Measurements from ENCODE around the gene HNMT. TPM values are rescaled to one million over a fixed set of nuclear protein-coding genes. Genes with fewer than 3 reads are reported as not detected.
"Not testable (repeated sequence)": the region's sequence is repeated elsewhere in the genome, so short reads cannot be mapped to it uniquely, and the experiment has no call there.

The HNMT gene
- total and polyA plus RNA-seq, 2 donors, result 16.6 to 17.0 TPM

GRCh38 chr2:138036522-138036921 lies 72.2 kb downstream of the HNMT start:
- WGBS, result 94% methylated on average over 5 of the region's 5 CpGs
- Histone ChIP-seq H3K36me3 (ENCODE audit: control insufficient read depth in 2 of 2, insufficient read depth in 2 of 2, low read length in 1 of 2) (no peaks in the 10 kb centered on the region), H3K4me3 (ENCODE audit: low read length in 2 of 2) (no peak overlapping the region), H3K4me1 (ENCODE audit: control insufficient read depth in 2 of 2, insufficient read depth in 2 of 2, low read length in 2 of 2) (no peaks in the 10 kb centered on the region), H3K9me3 (ENCODE audit: control insufficient read depth in 2 of 2, insufficient read depth in 1 of 2, low read length in 1 of 2) (no peaks in the 10 kb centered on the region), H3K27ac (ENCODE audit: low read depth in 1 of 2, low read length in 1 of 2) (no peak overlapping the region), H3K27me3 (ENCODE audit: control insufficient read depth in 2 of 2, insufficient read depth in 1 of 2, low read length in 1 of 2) (no peaks in the 10 kb centered on the region)
- no peak for DNase-seq (ENCODE audit: low read depth in 6 of 9, low spot score in 9 of 9)

GRCh38 chr2:138037090-138037489 lies 72.8 kb downstream of the HNMT start:
- Histone ChIP-seq H3K36me3 (ENCODE audit: control insufficient read depth in 2 of 2, insufficient read depth in 2 of 2, low read length in 1 of 2) (no peaks in the 10 kb centered on the region), H3K27me3 (ENCODE audit: control insufficient read depth in 2 of 2, insufficient read depth in 1 of 2, low read length in 1 of 2) (no peaks in the 10 kb centered on the region), H3K4me1 (ENCODE audit: control insufficient read depth in 2 of 2, insufficient read depth in 2 of 2, low read length in 2 of 2) (no peaks in the 10 kb centered on the region), H3K9me3 (ENCODE audit: control insufficient read depth in 2 of 2, insufficient read depth in 1 of 2, low read length in 1 of 2) (no peaks in the 10 kb centered on the region), H3K4me3 (ENCODE audit: low read length in 2 of 2) (no peak overlapping the region), H3K27ac (ENCODE audit: low read depth in 1 of 2, low read length in 1 of 2) (no peak overlapping the region)
- WGBS, result over 99% methylated on average over 2 of the region's 2 CpGs
- DNase-seq (ENCODE audit: low read depth in 6 of 9, low spot score in 9 of 9), result no peak

GRCh38 chr2:138040616-138041015 lies 76.3 kb downstream of the HNMT start:
- Histone ChIP-seq H3K36me3 (ENCODE audit: control insufficient read depth in 2 of 2, insufficient read depth in 2 of 2, low read length in 1 of 2) (no peaks in the 10 kb centered on the region), H3K27me3 (ENCODE audit: control insufficient read depth in 2 of 2, insufficient read depth in 1 of 2, low read length in 1 of 2) (no peaks in the 10 kb centered on the region), H3K4me3 (ENCODE audit: low read length in 2 of 2) (no peak overlapping the region), H3K4me1 (ENCODE audit: control insufficient read depth in 2 of 2, insufficient read depth in 2 of 2, low read length in 2 of 2) (no peaks in the 10 kb centered on the region), H3K9me3 (ENCODE audit: control insufficient read depth in 2 of 2, insufficient read depth in 1 of 2, low read length in 1 of 2) (no peaks in the 10 kb centered on the region), H3K27ac (ENCODE audit: low read depth in 1 of 2, low read length in 1 of 2) (no peak overlapping the region)
- 86% methylated on average over 5 of the region's 5 CpGs for WGBS
- no peak for DNase-seq (ENCODE audit: low read depth in 6 of 9, low spot score in 9 of 9)

- no peaks in the 10 kb centered on the region for H3K4me1 ChIP-seq (ENCODE audit: control insufficient read depth in 2 of 2, insufficient read depth in 2 of 2, low read length in 2 of 2)
- no peak overlapping the region for H3K27ac ChIP-seq (ENCODE audit: low read depth in 1 of 2, low read length in 1 of 2)
- H3K9me3 ChIP-seq (ENCODE audit: control insufficient read depth in 2 of 2, insufficient read depth in 1 of 2, low read length in 1 of 2), result no peaks in the 10 kb centered on the region
- H3K36me3 ChIP-seq (ENCODE audit: control insufficient read depth in 2 of 2, insufficient read depth in 2 of 2, low read length in 1 of 2), result no peaks in the 10 kb centered on the region
- WGBS, result 95% methylated on average over 3 of the region's 3 CpGs
- DNase-seq (ENCODE audit: low read depth in 6 of 9, low spot score in 9 of 9), result no peak
- no peaks in the 10 kb centered on the region for H3K27me3 ChIP-seq (ENCODE audit: control insufficient read depth in 2 of 2, insufficient read depth in 1 of 2, low read length in 1 of 2)
- H3K4me3 ChIP-seq (ENCODE audit: low read length in 2 of 2), result no peak overlapping the region
Measured at GRCh38 chr2:138042311-138042710, 78.0 kb downstream of the HNMT start.

GRCh38 chr2:138043588-138043987 lies 79.3 kb downstream of the HNMT start:
- H3K4me3 ChIP-seq (ENCODE audit: low read length in 2 of 2); H3K36me3 ChIP-seq (ENCODE audit: control insufficient read depth in 2 of 2, insufficient read depth in 2 of 2, low read length in 1 of 2); H3K27me3 ChIP-seq (ENCODE audit: control insufficient read depth in 2 of 2, insufficient read depth in 1 of 2, low read length in 1 of 2); H3K9me3 ChIP-seq (ENCODE audit: control insufficient read depth in 2 of 2, insufficient read depth in 1 of 2, low read length in 1 of 2); H3K27ac ChIP-seq (ENCODE audit: low read depth in 1 of 2, low read length in 1 of 2); H3K4me1 ChIP-seq (ENCODE audit: control insufficient read depth in 2 of 2, insufficient read depth in 2 of 2, low read length in 2 of 2); DNase-seq (ENCODE audit: low read depth in 6 of 9, low spot score in 9 of 9): not testable (repeated sequence)
- 98% methylated on average over 6 of the region's 6 CpGs for WGBS

GRCh38 chr2:138058427-138058826 lies 94.2 kb downstream of the HNMT start:
- 0% methylated on average over 1 of the region's 1 CpG for WGBS
- Histone ChIP-seq H3K4me1 (ENCODE audit: control insufficient read depth in 2 of 2, insufficient read depth in 2 of 2, low read length in 2 of 2) (no peaks in the 10 kb centered on the region), H3K27ac (ENCODE audit: low read depth in 1 of 2, low read length in 1 of 2) (no peak overlapping the region), H3K27me3 (ENCODE audit: control insufficient read depth in 2 of 2, insufficient read depth in 1 of 2, low read length in 1 of 2) (no peaks in the 10 kb centered on the region), H3K4me3 (ENCODE audit: low read length in 2 of 2) (no peak overlapping the region), H3K9me3 (ENCODE audit: control insufficient read depth in 2 of 2, insufficient read depth in 1 of 2, low read length in 1 of 2) (no peaks in the 10 kb centered on the region), H3K36me3 (ENCODE audit: control insufficient read depth in 2 of 2, insufficient read depth in 2 of 2, low read length in 1 of 2) (no peaks in the 10 kb centered on the region)
- DNase-seq (ENCODE audit: low read depth in 6 of 9, low spot score in 9 of 9), result no peak

GRCh38 chr2:138059487-138060300 lies 95.4 kb downstream of the HNMT start:
- Histone ChIP-seq H3K4me1 (ENCODE audit: control insufficient read depth in 2 of 2, insufficient read depth in 2 of 2, low read length in 2 of 2) (no peaks in the 10 kb centered on the region), H3K36me3 (ENCODE audit: control insufficient read depth in 2 of 2, insufficient read depth in 2 of 2, low read length in 1 of 2) (no peaks in the 10 kb centered on the region), H3K27ac (ENCODE audit: low read depth in 1 of 2, low read length in 1 of 2) (no peak overlapping the region), H3K4me3 (ENCODE audit: low read length in 2 of 2) (no peak overlapping the region), H3K27me3 (ENCODE audit: control insufficient read depth in 2 of 2, insufficient read depth in 1 of 2, low read length in 1 of 2) (no peaks in the 10 kb centered on the region), H3K9me3 (ENCODE audit: control insufficient read depth in 2 of 2, insufficient read depth in 1 of 2, low read length in 1 of 2) (no peaks in the 10 kb centered on the region)
- WGBS, result 85% methylated on average over 3 of the region's 3 CpGs
- DNase-seq (ENCODE audit: low read depth in 6 of 9, low spot score in 9 of 9), result no peak

- WGBS, result 72% methylated on average over 1 of the region's 1 CpG
- DNase-seq (ENCODE audit: low read depth in 6 of 9, low spot score in 9 of 9), result no peak
Measured at GRCh38 chr2:138060301-138060635, 96.0 kb downstream of the HNMT start.

GRCh38 chr2:138061961-138062360 lies 97.7 kb downstream of the HNMT start:
- DNase-seq (ENCODE audit: low read depth in 6 of 9, low spot score in 9 of 9), result no peak
- H3K4me1 ChIP-seq (ENCODE audit: control insufficient read depth in 2 of 2, insufficient read depth in 2 of 2, low read length in 2 of 2), result no peaks in the 10 kb centered on the region
- WGBS, result 97% methylated on average over 2 of the region's 2 CpGs
- H3K36me3 ChIP-seq (ENCODE audit: control insufficient read depth in 2 of 2, insufficient read depth in 2 of 2, low read length in 1 of 2), result no peaks in the 10 kb centered on the region
- H3K9me3 ChIP-seq (ENCODE audit: control insufficient read depth in 2 of 2, insufficient read depth in 1 of 2, low read length in 1 of 2), result no peaks in the 10 kb centered on the region
- H3K4me3 ChIP-seq (ENCODE audit: low read length in 2 of 2), result no peak overlapping the region
- H3K27me3 ChIP-seq (ENCODE audit: control insufficient read depth in 2 of 2, insufficient read depth in 1 of 2, low read length in 1 of 2), result no peaks in the 10 kb centered on the region
- H3K27ac ChIP-seq (ENCODE audit: low read depth in 1 of 2, low read length in 1 of 2), result no peak overlapping the region

More at GRCh38 chr2:138060301-138060635, 96.0 kb downstream of the HNMT start:
- Histone ChIP-seq H3K9me3 (ENCODE audit: control insufficient read depth in 2 of 2, insufficient read depth in 1 of 2, low read length in 1 of 2) (no peaks in the 10 kb centered on the region), H3K36me3 (ENCODE audit: control insufficient read depth in 2 of 2, insufficient read depth in 2 of 2, low read length in 1 of 2) (no peaks in the 10 kb centered on the region), H3K4me3 (ENCODE audit: low read length in 2 of 2) (no peak overlapping the region), H3K4me1 (ENCODE audit: control insufficient read depth in 2 of 2, insufficient read depth in 2 of 2, low read length in 2 of 2) (no peaks in the 10 kb centered on the region), H3K27me3 (ENCODE audit: control insufficient read depth in 2 of 2, insufficient read depth in 1 of 2, low read length in 1 of 2) (no peaks in the 10 kb centered on the region), H3K27ac (ENCODE audit: low read depth in 1 of 2, low read length in 1 of 2) (no peak overlapping the region)
